Lung (tissue), 12 donors: ENCODE measurements around the gene HECTD4. TPM values are rescaled to one million over a fixed set of nuclear protein-coding genes. Genes with fewer than 3 reads are reported as not detected.

Experiments used
- ATAC-seq: fragments of 200-7000 bp; cut with Tn5 transposase; one replicate; pipeline ENCODE4 v1.9.1; 2020; ENCODE audit warnings: moderate number of reproducible peaks; ENCODE audit not compliant: insufficient read depth, low FRiP score
- DNase-seq, 3 donors: peaks; one replicate each; pipeline ENCODE4 v3.0.0-alpha.2; 2013 to 2017
- H3K27ac ChIP-seq, 2 donors: one replicate each; pipeline ENCODE4 v1.5.1; 2013; ENCODE audit warnings: mild to moderate bottlenecking in 2 of 2, moderate library complexity in 2 of 2, control low read depth in 1 of 2, inconsistent platforms in 1 of 2, low read depth in 1 of 2, low read length in 1 of 2
- H3K27me3 ChIP-seq, 3 donors: one replicate each; pipeline ENCODE4 v1.5.1; 2013; ENCODE audit warnings: low read length in 2 of 3; ENCODE audit not compliant: control insufficient read depth in 3 of 3, insufficient read depth in 3 of 3
- H3K36me3 ChIP-seq, 4 donors: one replicate each; pipeline ENCODE4 v1.5.1; 2013; ENCODE audit warnings: low read length in 4 of 4, mild to moderate bottlenecking in 1 of 4, moderate library complexity in 1 of 4; ENCODE audit not compliant: control insufficient read depth in 4 of 4, insufficient read depth in 4 of 4
- H3K4me1 ChIP-seq, 5 donors: one replicate each; pipeline ENCODE4 v1.5.1; 2013; ENCODE audit warnings: low read length in 5 of 5, mild to moderate bottlenecking in 2 of 5, moderate library complexity in 1 of 5; ENCODE audit not compliant: control insufficient read depth in 5 of 5, insufficient read depth in 5 of 5
- H3K4me3 ChIP-seq: one replicate; pipeline ENCODE4 v1.5.1; 2013; ENCODE audit warnings: mild to moderate bottlenecking, control low read depth, moderate library complexity
- H3K9ac ChIP-seq, 2 donors: one replicate each; pipeline ENCODE4 v1.5.1; 2013; ENCODE audit warnings: low read length in 2 of 2, control low read depth in 1 of 2; ENCODE audit not compliant: insufficient read depth in 1 of 2
- H3K9me3 ChIP-seq, 4 donors: one replicate each; pipeline ENCODE4 v1.5.1; 2013; ENCODE audit warnings: low read length in 3 of 4, mild to moderate bottlenecking in 1 of 4, moderate library complexity in 1 of 4; ENCODE audit not compliant: control insufficient read depth in 4 of 4, insufficient read depth in 3 of 4
- CTCF ChIP-seq: IDR thresholded peaks from 2 replicates; pipeline ENCODE4 v1.5.1; 2012; ENCODE audit warnings: mild to moderate bottlenecking; ENCODE audit errors: control extremely low read depth, extremely low read depth
- WGBS, 2 donors: extraction: QIAGEN DNeasy Blood & Tissue Kit; methylation state at CpG; one replicate each; pipeline ENCODE4 v1.1.7; 2013; 5-methylcytosine and 5-hydroxymethylcytosine counted together
- polyA plus RNA-seq, 2 donors: library from polyadenylated mRNA; stranded (reverse); fragments of 200-250 nt; gene quantifications; one replicate each; pipeline ENCODE4 v1.2.1, GENCODE V29; 2013
- total RNA-seq, 2 donors: library from RNA; depleted of rRNA in 1 of 2; stranded (reverse); fragments of >200 nt in 1 of 2; gene quantifications; one replicate each; pipeline ENCODE4 v1.2.1, GENCODE V29; 2014 to 2021
- donor health status: control.
- donor health status: control.
- donor health status: Bipolar disorder and iron deficiency.
- donor health status: healthy.
- donor health status: DM: yes; HTN: yes; CAD: no.

Gene HECTD4
- total and polyA plus RNA-seq, 4 donors: 4.5 to 96.5 (median 35.7) TPM

- no peak overlapping the region for H3K9ac ChIP-seq
- no peak for ATAC-seq
- no peaks in the 10 kb centered on the region for H3K4me1 ChIP-seq
- no peak overlapping the region for H3K4me3 ChIP-seq
- H3K27ac ChIP-seq: no peak overlapping the region
- peaks cover 0 to 3% (median 0%) of the 10 kb centered on the region in 4 donors for H3K9me3 ChIP-seq
- no peaks in the 10 kb centered on the region for H3K27me3 ChIP-seq
- no peak for TF ChIP-seq CTCF
- DNase-seq: no peak
- WGBS, 2 donors: 97% methylated on average over 12 of the region's 12 CpGs
- H3K36me3 ChIP-seq: peaks cover 0 to 55% (median 23%) of the 10 kb centered on the region in 4 donors
Observed at GRCh38 chr12:112167031-112167461, 215.2 kb downstream of the HECTD4 start.

- no peaks in the 10 kb centered on the region for H3K27me3 ChIP-seq
- H3K4me1 ChIP-seq: no peaks in the 10 kb centered on the region
- H3K36me3 ChIP-seq: peaks cover 0 to 55% (median 24%) of the 10 kb centered on the region in 4 donors
- ATAC-seq (no peak), DNase-seq (no peak)
- no peak overlapping the region for H3K27ac ChIP-seq
- no peak for TF ChIP-seq CTCF
- peaks cover 0 to 3% (median 0%) of the 10 kb centered on the region in 4 donors for H3K9me3 ChIP-seq
- H3K4me3 ChIP-seq: no peak overlapping the region
- WGBS, 2 donors: 95 to 97% methylated on average over 26 of the region's 26 CpGs
- H3K9ac ChIP-seq: no peak overlapping the region
Observed at GRCh38 chr12:112166051-112167015, 215.9 kb downstream of the HECTD4 start.

- no peak for DNase-seq
- no peak for ATAC-seq
- no peak overlapping the region for H3K27ac ChIP-seq
- no peaks in the 10 kb centered on the region for H3K27me3 ChIP-seq
- TF ChIP-seq CTCF: no peak
- H3K9me3 ChIP-seq: peaks cover 0 to 3% (median 0%) of the 10 kb centered on the region in 4 donors
- H3K9ac ChIP-seq: no peak overlapping the region
- H3K4me3 ChIP-seq: no peak overlapping the region
- no peaks in the 10 kb centered on the region for H3K4me1 ChIP-seq
- 99% methylated on average over 13 of the region's 13 CpGs for WGBS, 2 donors
- peaks cover 0 to 54% (median 23%) of the 10 kb centered on the region in 4 donors for H3K36me3 ChIP-seq
Observed at GRCh38 chr12:112165624-112166023, 216.6 kb downstream of the HECTD4 start.
